H1 (cell line): ENCODE measurements around the gene WFDC10A. TPM values are rescaled to one million over a fixed set of nuclear protein-coding genes. Genes with fewer than 3 reads are reported as not detected.

Source experiments
- SP4 ChIP-seq: IDR thresholded peaks from 2 replicates; pipeline ENCODE4 v1.6.1; 2012; ENCODE audit warnings: low read length, inconsistent platforms
- polyA plus RNA-seq, 7 experiments: library from polyadenylated mRNA; depleted of rRNA in 3 of 7; stranded (reverse) in 5 of 7; unstranded in 2 of 7; fragments of >200 nt in 5 of 7; fragments of 200-250 nt in 2 of 7; gene quantifications; 1 replicate in 5 of 7; 2 replicates in 1 of 7; 4 replicates in 1 of 7; pipeline versions ENCODE4 v1.2.1 to v1.2.3, GENCODE V29; 2011 to 2013; ENCODE audit warnings: missing spikeins in 2 of 7, mixed read lengths in 2 of 7
- total RNA-seq: library from RNA; stranded (reverse); fragmentation: NEBNext Ultra II Directional; extraction: Animal tissue kit (Norgen Biotek cat#: 25700); gene quantifications from 2 replicates; pipeline ENCODE4 v1.2.1, GENCODE V29; 2021

WFDC10A gene
- total and polyA plus RNA-seq, 2 of the 8 experiments (the other 6 are each of a cell fraction or from before 2014, with no cell fraction given) = not detected

GRCh38 chr20:45646875-45647274 is 17.3 kb downstream of the WFDC10A start (continued):
- no peak for TF ChIP-seq SP4
